Left ventricle myocardium inferior (tissue), 1 donor: ENCODE data around the gene GALNT16. TPM values are rescaled to one million over a fixed set of nuclear protein-coding genes. Genes with fewer than 3 reads are reported as not detected.

ENCODE experiments used
- DNase-seq: peaks from one replicate; pipeline ENCODE4 v3.0.0-alpha.2; 2020
- H3K27ac ChIP-seq: fragments of 200-600 bp; replicated peaks from 2 replicates; pipeline ENCODE4 v1.8.0; 2021
- H3K27me3 ChIP-seq: fragments of 200-600 bp; 2 replicates; pipeline ENCODE4 v1.8.0; 2021; ENCODE audit warnings: low read depth
- H3K36me3 ChIP-seq: fragments of 200-600 bp; 2 replicates; pipeline ENCODE4 v1.8.0; 2021
- H3K4me1 ChIP-seq: fragments of 200-600 bp; 2 replicates; pipeline ENCODE4 v1.8.0; 2021
- H3K4me3 ChIP-seq: fragments of 200-600 bp; 2 replicates; pipeline ENCODE4 v1.8.0; 2021; ENCODE audit warnings: mild to moderate bottlenecking, moderate library complexity
- H3K9me3 ChIP-seq: fragments of 200-600 bp; replicated peaks from 2 replicates; pipeline ENCODE4 v1.8.0; 2021
- CTCF ChIP-seq: fragments of 200-600 bp; IDR thresholded peaks from 2 replicates; pipeline ENCODE4 v1.8.0; 2021; ENCODE audit warnings: antibody characterized with exemption, mild to moderate bottlenecking, borderline replicate concordance
- intact Hi-C: fragments of 100-400 bp; cut with micrococcal nuclease; formaldehyde crosslinking; loops from one replicate; pipeline ENCODE4 v1.11.0; 2022
- total RNA-seq: library from RNA; stranded (reverse); fragmentation: NEBNext Ultra II Directional; extraction: Animal tissue kit (Norgen Biotek cat#: 25700); gene quantifications from one replicate; pipeline ENCODE4 v1.2.1, GENCODE V29; 2021
- donor health status: DM: no; HTN: yes; CAD: no; lungs with severe emphysema.

Gene GALNT16
- total RNA-seq, 1 donor from 2014 or later = 70.5 TPM

DNA sequence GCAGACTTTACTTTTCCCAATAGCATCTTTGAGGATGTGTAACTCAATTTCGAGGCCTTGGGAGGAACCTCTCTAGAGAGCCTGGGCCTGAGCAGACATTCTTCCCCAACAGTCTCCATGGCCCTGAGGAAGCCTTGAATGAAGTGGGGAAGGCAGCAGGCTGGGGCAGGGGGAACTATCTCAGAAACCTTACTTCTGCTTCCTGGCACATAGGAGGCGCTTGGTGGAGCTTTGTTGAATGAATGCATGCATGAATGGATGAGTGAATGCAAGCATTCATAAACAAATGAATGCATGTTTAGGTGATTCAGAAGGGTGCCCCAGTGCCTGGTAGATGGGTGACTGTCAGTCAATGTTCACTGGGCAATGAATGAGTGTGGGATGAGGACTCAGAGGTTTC lies 58.3 kb downstream of the GALNT16 start:
- Histone ChIP-seq H3K36me3 (peaks cover 5% of the 10 kb centered on the region), H3K27ac (peak overlapping the region; percentile 84), H3K9me3 (no peaks in the 10 kb centered on the region), H3K4me3 (no peak overlapping the region), H3K27me3 (no peaks in the 10 kb centered on the region), H3K4me1 (peaks cover 47% of the 10 kb centered on the region)
- no peak for DNase-seq
- intact Hi-C loops = no loop called here
- TF ChIP-seq CTCF = no peak

GRCh38 chr14:69318901-69319475 lies 59.0 kb downstream of the GALNT16 start:
- Histone ChIP-seq H3K4me3 (no peak overlapping the region), H3K4me1 (peaks cover 49% of the 10 kb centered on the region), H3K36me3 (peaks cover 5% of the 10 kb centered on the region), H3K27ac (no peak overlapping the region), H3K27me3 (no peaks in the 10 kb centered on the region), H3K9me3 (no peaks in the 10 kb centered on the region)
- DNase-seq = no peak
- TF ChIP-seq CTCF = no peak
- intact Hi-C loops = no loop called here

- Histone ChIP-seq H3K27ac (no peak overlapping the region), H3K4me3 (no peak overlapping the region), H3K36me3 (peaks cover 5% of the 10 kb centered on the region), H3K9me3 (no peaks in the 10 kb centered on the region), H3K27me3 (no peaks in the 10 kb centered on the region), H3K4me1 (peaks cover 45% of the 10 kb centered on the region)
- intact Hi-C loops = no loop called here
- no peak for DNase-seq
- TF ChIP-seq CTCF = no peak
Observed at GRCh38 chr14:69319911-69320310, 60.0 kb downstream of the GALNT16 start.

GRCh38 chr14:69320581-69321365 lies 60.8 kb downstream of the GALNT16 start:
- DNase-seq = no peak
- H3K4me3 ChIP-seq = no peak overlapping the region
- H3K36me3 ChIP-seq = peaks cover 9% of the 10 kb centered on the region

DNA sequence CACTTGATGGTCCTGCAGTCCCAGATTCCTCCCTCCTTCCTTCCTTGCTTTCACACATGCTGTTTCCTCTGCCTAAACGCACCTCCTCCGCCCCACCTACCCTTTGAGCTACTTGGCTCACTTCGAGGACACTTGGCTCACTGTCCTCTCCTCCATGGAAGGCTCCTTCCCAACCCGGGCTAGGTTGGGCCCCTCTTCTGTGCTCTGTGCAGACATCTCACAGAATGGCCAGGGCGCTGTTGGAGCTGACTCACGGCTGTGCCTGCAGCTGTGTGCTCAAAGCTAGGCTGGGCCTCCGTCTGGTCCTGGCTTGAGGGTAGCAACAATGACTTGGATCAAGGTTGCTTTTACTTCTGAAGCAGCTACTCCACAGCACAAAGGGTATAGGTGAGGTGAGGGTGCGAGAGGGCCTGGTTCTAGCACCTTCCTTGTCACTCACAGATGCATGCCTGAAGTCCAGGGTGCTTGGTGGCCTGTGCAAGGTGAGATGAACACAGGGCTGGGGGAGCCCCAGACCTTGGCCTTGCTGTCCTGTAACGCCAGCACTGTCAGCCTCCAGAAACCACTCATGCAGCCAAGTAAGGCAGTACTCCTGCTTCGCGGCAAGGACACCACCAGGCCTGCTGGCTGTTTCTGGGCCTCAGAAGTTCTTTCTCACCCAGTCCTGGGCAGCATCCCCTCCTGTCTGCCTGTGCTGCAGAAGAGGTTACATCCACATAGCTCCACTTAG lies 61.8 kb downstream of the GALNT16 start:
- intact Hi-C loops = no loop called here
- no peak for DNase-seq
- TF ChIP-seq CTCF = no peak
- no peak overlapping the region for H3K27ac ChIP-seq
- H3K9me3 ChIP-seq = no peaks in the 10 kb centered on the region
- H3K36me3 ChIP-seq = peaks cover 18% of the 10 kb centered on the region
- no peaks in the 10 kb centered on the region for H3K27me3 ChIP-seq
- H3K4me3 ChIP-seq = no peak overlapping the region
- peaks cover 27% of the 10 kb centered on the region for H3K4me1 ChIP-seq

More at GRCh38 chr14:69320581-69321365, 60.8 kb downstream of the GALNT16 start:
- Histone ChIP-seq H3K4me1 (peaks cover 37% of the 10 kb centered on the region), H3K27ac (no peak overlapping the region), H3K9me3 (no peaks in the 10 kb centered on the region), H3K27me3 (no peaks in the 10 kb centered on the region)
- no peak for TF ChIP-seq CTCF
- intact Hi-C loops = no loop called here
